Melanocyte of skin (primary cell): Measurements from ENCODE around the gene CSNK2A3. TPM values are rescaled to one million over a fixed set of nuclear protein-coding genes. Genes with fewer than 3 reads are reported as not detected.

Experiments
- total RNA-seq, 2 donors: library from RNA; depleted of rRNA; stranded (reverse); fragments of >200 nt; gene quantifications; 2 replicates each; pipeline ENCODE4 v1.2.3, GENCODE V29; 2012

CSNK2A3 gene
- 1 to 10 TPM; 3.4 to 4.0 TPM for total RNA-seq

DNA sequence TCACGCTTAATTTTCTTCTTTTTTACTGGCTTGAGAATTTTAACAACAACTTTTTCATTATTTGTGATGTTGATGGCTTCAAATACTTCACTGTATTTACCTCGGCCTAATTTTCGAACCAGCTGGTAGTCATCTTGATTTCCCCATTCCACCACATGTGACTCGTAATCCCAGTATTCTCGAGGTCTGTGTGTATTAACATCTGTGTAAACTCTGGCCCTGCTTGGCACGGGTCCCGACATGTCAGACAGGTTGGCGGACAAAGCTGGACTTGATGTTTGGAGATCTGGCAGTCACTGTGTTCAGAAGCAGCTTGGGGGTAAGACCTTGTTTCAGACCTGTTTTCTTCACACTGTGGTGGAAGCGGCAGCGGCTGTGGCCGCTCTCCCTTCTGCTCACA is at the start of gene CSNK2A3:
Gene CSNK2A3 (minus strand): TSS at position 373 of the 400 bp plus-strand sequence. CDS start 131 bp downstream, at position 242.

